HuH-7.5 (cell line): ENCODE results near the gene MRPL37.
"Not testable (repeated sequence)": the region's sequence is repeated elsewhere in the genome, so short reads cannot be mapped to it uniquely, and the experiment has no call there.

ENCODE experiments used
- DNase-seq: peaks from one replicate; pipeline ENCODE4 v3.0.0; 2011; ENCODE audit warnings: low spot score

The MRPL37 gene

GRCh38 chr1:54220004-54220811 is 20.2 kb downstream of the MRPL37 start:
- no peak for DNase-seq

GRCh38 chr1:54221113-54221834 is 21.3 kb downstream of the MRPL37 start:
- DNase-seq: no peak

GRCh38 chr1:54221867-54222484 is 22.0 kb downstream of the MRPL37 start:
- DNase-seq: no peak

GRCh38 chr1:54222711-54223110 is 22.7 kb downstream of the MRPL37 start:
- no peak for DNase-seq

GRCh38 chr1:54223441-54224202 is 23.7 kb downstream of the MRPL37 start:
- no peak for DNase-seq

GRCh38 chr1:54224233-54224632 is 24.3 kb downstream of the MRPL37 start:
- no peak for DNase-seq

- DNase-seq: no peak
Measured at GRCh38 chr1:54225378-54225777, 25.4 kb downstream of the MRPL37 start.

- DNase-seq: no peak
Measured at GRCh38 chr1:54225986-54226559, 26.1 kb downstream of the MRPL37 start.

GRCh38 chr1:54227091-54227602 is 27.2 kb downstream of the MRPL37 start:
- DNase-seq: no peak

- no peak for DNase-seq
Measured at GRCh38 chr1:54227891-54228310, 27.9 kb downstream of the MRPL37 start.

- DNase-seq: no peak
Measured at GRCh38 chr1:54228638-54229079, 28.7 kb downstream of the MRPL37 start.

GRCh38 chr1:54229281-54229891 is 29.4 kb downstream of the MRPL37 start:
- no peak for DNase-seq

GRCh38 chr1:54230507-54231339 is 30.8 kb downstream of the MRPL37 start:
- no peak for DNase-seq

GRCh38 chr1:54233196-54233595 is 33.2 kb downstream of the MRPL37 start:
- not testable (repeated sequence) for DNase-seq

GRCh38 chr1:54234284-54234683 is 34.3 kb downstream of the MRPL37 start:
- no peak for DNase-seq

- DNase-seq: no peak
Measured at GRCh38 chr1:54237586-54237985, 37.6 kb downstream of the MRPL37 start.

GRCh38 chr1:54238353-54239034 is 38.5 kb downstream of the MRPL37 start:
- no peak for DNase-seq

GRCh38 chr1:54239035-54239383 is 39.0 kb downstream of the MRPL37 start:
- no peak for DNase-seq

- no peak for DNase-seq
Measured at GRCh38 chr1:54239631-54240031, 39.7 kb downstream of the MRPL37 start.
